K562 (cell line): Measurements from ENCODE around the gene SLC22A23. TPM values are rescaled to one million over a fixed set of nuclear protein-coding genes. Genes with fewer than 3 reads are reported as not detected.

Experiments
- SPI1 ChIP-seq: IDR thresholded peaks from 2 replicates; pipeline ENCODE4 v1.6.1; 2011; ENCODE audit warnings: low read depth, low read length, control low read depth, borderline replicate concordance
- polyA plus RNA-seq, 8 experiments: library from polyadenylated mRNA; depleted of rRNA in 4 of 8; stranded (reverse) in 5 of 8; unstranded in 3 of 8; fragments of >200 nt; fragmentation: Nextera tagmentation in 2 of 8; fragmentation: Illumina TruSeq in 1 of 8; extraction: Ambion mirVana in 2 of 8; extraction: Trizol in 1 of 8; gene quantifications; 2 replicates each; pipeline versions ENCODE4 v1.2.1 to v1.2.3, GENCODE V29; 2011 to 2014; ENCODE audit warnings: inconsistent platforms in 1 of 8, missing spikeins in 1 of 8
- total RNA-seq, 7 experiments: library from RNA; depleted of rRNA in 6 of 7; stranded (reverse); fragments of >200 nt in 6 of 7; fragmentation: Illumina TruSeq in 2 of 7; extraction: Trizol in 2 of 7; gene quantifications; 2 replicates each; pipeline versions ENCODE4 v1.2.1 to v1.2.3, GENCODE V29; 2011 to 2021; ENCODE audit warnings: low replicate concordance in 1 of 7
- TF ChIP-seq, protein P1 (sequence below): fragments of 450-650 bp; IDR thresholded peaks from 2 replicates; pipeline ENCODE4 v1.6.1; 2018; ENCODE audit not compliant: partially characterized antibody
- TF ChIP-seq, protein P2 (sequence below): fragments of 450-650 bp; formaldehyde crosslinking; IDR thresholded peaks from 2 replicates; pipeline ENCODE4 v1.4.0; 2022; ENCODE audit warnings: missing genetic modification characterization

SLC22A23 gene
- total and polyA plus RNA-seq, 9 of the 15 experiments (the other 6 are each of a cell fraction or from before 2014, with no cell fraction given), result 0.30 to 8.7 (median 2.5) TPM

DNA sequence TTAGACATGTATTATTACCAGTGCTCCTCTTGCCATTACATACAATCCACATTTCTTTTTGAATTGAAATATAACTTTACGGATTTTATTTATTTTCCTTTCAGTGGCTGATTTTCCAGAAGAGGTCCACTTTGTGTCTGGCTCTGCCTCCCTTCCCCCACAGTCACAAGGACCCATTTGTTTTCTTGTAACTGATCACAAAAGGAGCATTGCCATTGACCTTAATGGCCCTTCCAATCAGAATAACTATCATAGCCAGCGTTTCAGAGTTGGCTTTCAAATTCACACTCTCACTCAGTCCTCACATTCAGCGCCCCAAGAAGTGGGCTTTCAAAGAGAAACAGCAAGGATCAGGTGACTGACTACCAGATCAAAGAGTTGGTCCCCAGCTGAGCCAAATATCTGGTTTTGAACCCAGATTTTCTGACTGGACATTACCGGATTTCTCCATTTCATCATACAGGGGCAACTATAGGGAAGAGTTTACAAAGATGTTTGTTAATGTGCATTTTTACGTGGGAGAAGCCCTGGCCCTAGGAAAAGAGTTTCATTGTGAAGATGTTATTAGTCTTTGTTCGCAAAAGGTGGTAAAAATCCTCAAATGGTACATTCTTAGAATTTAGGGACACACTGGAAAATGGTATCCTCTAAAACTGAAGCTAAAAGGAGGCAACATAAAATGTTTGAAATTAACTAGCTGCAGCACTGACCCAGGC, 2.0 kb upstream of the SLC22A23 start (continued):
- TF ChIP-seq, protein P1, sequence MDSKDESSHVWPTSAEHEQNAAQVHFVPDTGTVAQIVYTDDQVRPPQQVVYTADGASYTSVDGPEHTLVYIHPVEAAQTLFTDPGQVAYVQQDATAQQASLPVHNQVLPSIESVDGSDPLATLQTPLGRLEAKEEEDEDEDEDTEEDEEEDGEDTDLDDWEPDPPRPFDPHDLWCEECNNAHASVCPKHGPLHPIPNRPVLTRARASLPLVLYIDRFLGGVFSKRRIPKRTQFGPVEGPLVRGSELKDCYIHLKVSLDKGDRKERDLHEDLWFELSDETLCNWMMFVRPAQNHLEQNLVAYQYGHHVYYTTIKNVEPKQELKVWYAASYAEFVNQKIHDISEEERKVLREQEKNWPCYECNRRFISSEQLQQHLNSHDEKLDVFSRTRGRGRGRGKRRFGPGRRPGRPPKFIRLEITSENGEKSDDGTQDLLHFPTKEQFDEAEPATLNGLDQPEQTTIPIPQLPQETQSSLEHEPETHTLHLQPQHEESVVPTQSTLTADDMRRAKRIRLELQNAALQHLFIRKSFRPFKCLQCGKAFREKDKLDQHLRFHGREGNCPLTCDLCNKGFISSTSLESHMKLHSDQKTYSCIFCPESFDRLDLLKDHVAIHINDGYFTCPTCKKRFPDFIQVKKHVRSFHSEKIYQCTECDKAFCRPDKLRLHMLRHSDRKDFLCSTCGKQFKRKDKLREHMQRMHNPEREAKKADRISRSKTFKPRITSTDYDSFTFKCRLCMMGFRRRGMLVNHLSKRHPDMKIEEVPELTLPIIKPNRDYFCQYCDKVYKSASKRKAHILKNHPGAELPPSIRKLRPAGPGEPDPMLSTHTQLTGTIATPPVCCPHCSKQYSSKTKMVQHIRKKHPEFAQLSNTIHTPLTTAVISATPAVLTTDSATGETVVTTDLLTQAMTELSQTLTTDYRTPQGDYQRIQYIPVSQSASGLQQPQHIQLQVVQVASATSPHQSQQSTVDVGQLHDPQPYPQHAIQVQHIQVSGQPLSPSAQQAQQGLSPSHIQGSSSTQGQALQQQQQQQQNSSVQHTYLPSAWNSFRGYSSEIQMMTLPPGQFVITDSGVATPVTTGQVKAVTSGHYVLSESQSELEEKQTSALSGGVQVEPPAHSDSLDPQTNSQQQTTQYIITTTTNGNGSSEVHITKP, result peak; percentile 97
- no peak for TF ChIP-seq SPI1
- TF ChIP-seq, protein P2, sequence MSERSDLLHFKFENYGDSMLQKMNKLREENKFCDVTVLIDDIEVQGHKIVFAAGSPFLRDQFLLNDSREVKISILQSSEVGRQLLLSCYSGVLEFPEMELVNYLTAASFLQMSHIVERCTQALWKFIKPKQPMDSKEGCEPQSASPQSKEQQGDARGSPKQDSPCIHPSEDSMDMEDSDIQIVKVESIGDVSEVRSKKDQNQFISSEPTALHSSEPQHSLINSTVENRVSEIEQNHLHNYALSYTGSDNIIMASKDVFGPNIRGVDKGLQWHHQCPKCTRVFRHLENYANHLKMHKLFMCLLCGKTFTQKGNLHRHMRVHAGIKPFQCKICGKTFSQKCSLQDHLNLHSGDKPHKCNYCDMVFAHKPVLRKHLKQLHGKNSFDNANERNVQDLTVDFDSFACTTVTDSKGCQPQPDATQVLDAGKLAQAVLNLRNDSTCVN (CRISPR knock-in tag), result no peak
